Endodermal cell (in vitro differentiated cells): ENCODE measurements around the gene AGMAT. TPM values are rescaled to one million over a fixed set of nuclear protein-coding genes. Genes with fewer than 3 reads are reported as not detected.
A peak's percentile ranks its signal among the peaks of the same experiment; 100 is the strongest.

Experiments used
- DNase-seq: peaks from one replicate; pipeline ENCODE4 v3.0.0-alpha.2; 2017
- H3K27ac ChIP-seq: 2 replicates; pipeline ENCODE4 v1.5.1; 2013; ENCODE audit warnings: mild to moderate bottlenecking, low read depth, low read length, moderate library complexity
- H3K27me3 ChIP-seq: 2 replicates; pipeline ENCODE4 v1.6.1; 2013; ENCODE audit warnings: mild to moderate bottlenecking, low read length, moderate library complexity; ENCODE audit not compliant: insufficient read depth, control insufficient read depth, poor library complexity, severe bottlenecking
- H3K36me3 ChIP-seq: 2 replicates; pipeline ENCODE4 v1.7.0; 2013; ENCODE audit warnings: mild to moderate bottlenecking, low read length, moderate library complexity; ENCODE audit not compliant: control insufficient read depth, insufficient read depth
- H3K4me1 ChIP-seq: one replicate; pipeline ENCODE4 v1.7.0; 2013; ENCODE audit warnings: low read length; ENCODE audit not compliant: control insufficient read depth, insufficient read depth
- H3K4me3 ChIP-seq: 2 replicates; pipeline ENCODE4 v1.5.1; 2013; ENCODE audit warnings: mild to moderate bottlenecking, low read length, moderate library complexity
- H3K9ac ChIP-seq: 2 replicates; pipeline ENCODE4 v1.6.1; 2013; ENCODE audit warnings: mild to moderate bottlenecking, low read length, moderate library complexity; ENCODE audit not compliant: poor library complexity, severe bottlenecking; ENCODE audit errors: extremely low read depth
- H3K9me3 ChIP-seq: 2 replicates; pipeline ENCODE4 v1.6.1; 2013; ENCODE audit warnings: mild to moderate bottlenecking, low read length, moderate library complexity; ENCODE audit not compliant: control insufficient read depth
- H3K27ac Mint-ChIP-seq: 2 replicates; pipeline ENCODE4 v1.8.0; 2020; ENCODE audit warnings: mixed read lengths
- H3K27me3 Mint-ChIP-seq: 2 replicates; pipeline ENCODE4 v1.8.0; 2021; ENCODE audit warnings: mild to moderate bottlenecking, mixed read lengths; ENCODE audit not compliant: insufficient read depth
- H3K36me3 Mint-ChIP-seq: 2 replicates; pipeline ENCODE4 v1.8.0; 2020; ENCODE audit warnings: low read depth, mixed read lengths
- H3K4me1 Mint-ChIP-seq: 2 replicates; pipeline ENCODE4 v1.8.0; 2020; ENCODE audit warnings: mixed read lengths
- H3K4me3 Mint-ChIP-seq: 2 replicates; pipeline ENCODE4 v1.8.0; 2020; ENCODE audit warnings: mild to moderate bottlenecking, moderate library complexity, mixed read lengths
- H3K9me3 Mint-ChIP-seq: 2 replicates; pipeline ENCODE4 v1.8.0; 2020; ENCODE audit warnings: mild to moderate bottlenecking, mixed read lengths
- CTCF ChIP-seq: fragments of 200-600 bp; sonication (generic); conservative IDR thresholded peaks from 2 replicates; pipeline ENCODE4 v1.5.0; 2021; ENCODE audit warnings: antibody characterized with exemption, mild to moderate bottlenecking
- WGBS, 2 experiments: methylation state at CpG; one replicate each; pipeline versions ENCODE4 v1.1.5 to v1.1.7; 2013; ENCODE audit warnings: missing lambda C conversion rate in 2 of 2, mixed read lengths in 1 of 2; ENCODE audit not compliant: insufficient coverage in 1 of 2, insufficient read length in 1 of 2; 5-methylcytosine and 5-hydroxymethylcytosine counted together
- total RNA-seq, 2 donors: library from RNA; stranded (reverse); fragmentation: NEBNext Ultra II Directional in 1 of 2; extraction: Animal tissue kit (Norgen Biotek cat#: 25700) in 1 of 2; gene quantifications; 2 replicates in 1 of 2; 3 replicates in 1 of 2; pipeline ENCODE4 v1.2.1, GENCODE V29; 2021

Gene AGMAT
- total RNA-seq, 2 donors from 2014 or later: 3.8 to 4.4 TPM

GRCh38 chr1:15523104-15524020 lies 61.5 kb downstream of the AGMAT start:
- Mint-ChIP-seq H3K4me3 (peak overlapping the region; percentile 82), H3K9me3 (no peaks in the 10 kb centered on the region), H3K27ac (peak overlapping the region; percentile 88), H3K36me3 (peaks cover 2% of the 10 kb centered on the region), H3K4me1 (peaks cover 30% of the 10 kb centered on the region), H3K27me3 (no peaks in the 10 kb centered on the region)
- Histone ChIP-seq H3K27me3 (no peaks in the 10 kb centered on the region), H3K27ac (peak overlapping the region; percentile 62), H3K36me3 (no peaks in the 10 kb centered on the region), H3K9ac (peak overlapping the region; percentile 63), H3K4me3 (peak overlapping the region; percentile 89), H3K4me1 (no peaks in the 10 kb centered on the region), H3K9me3 (no peaks in the 10 kb centered on the region)
- peak; percentile 37 for DNase-seq
- no peak for TF ChIP-seq CTCF
- 44% methylated on average over 18 of the region's 18 CpGs for WGBS, 2 experiments

GRCh38 chr1:15522551-15522950 lies 62.3 kb downstream of the AGMAT start:
- Mint-ChIP-seq H3K9me3 (no peaks in the 10 kb centered on the region), H3K36me3 (peaks cover 5% of the 10 kb centered on the region), H3K27me3 (no peaks in the 10 kb centered on the region), H3K27ac (no peak overlapping the region), H3K4me1 (peaks cover 25% of the 10 kb centered on the region), H3K4me3 (peak overlapping the region; percentile 82)
- WGBS, 2 experiments: 91 to 93% methylated on average over 3 to 4 of the region's 4 CpGs
- TF ChIP-seq CTCF: no peak
- Histone ChIP-seq H3K4me1 (no peaks in the 10 kb centered on the region), H3K9me3 (no peaks in the 10 kb centered on the region), H3K36me3 (no peaks in the 10 kb centered on the region), H3K4me3 (no peak overlapping the region), H3K27me3 (no peaks in the 10 kb centered on the region), H3K9ac (no peak overlapping the region), H3K27ac (no peak overlapping the region)
- peak; percentile 20 for DNase-seq

Other genes starting within 250 kb of the AGMAT start
- gene EFHD2, start 175.2 kb downstream of the AGMAT start, total RNA-seq: 10 to 100 TPM; 36.7 to 47.6 TPM
- gene CTRC, start 146.6 kb downstream of the AGMAT start, total RNA-seq: not detected
- not detected for gene CELA2A, start 128.3 kb downstream of the AGMAT start, total RNA-seq
- gene CELA2B, start 108.9 kb downstream of the AGMAT start, total RNA-seq: not detected
- gene CASP9, start 60.8 kb downstream of the AGMAT start, total RNA-seq: 10 to 100 TPM; 15.5 to 16.1 TPM
- 10 to 100 TPM; 23.1 to 31.6 TPM for gene DNAJC16, start 58.2 kb downstream of the AGMAT start, total RNA-seq
- gene DDI2, start 32.4 kb upstream of the AGMAT start, total RNA-seq: 10 to 100 TPM; 36.0 to 37.6 TPM
- 10 to 100 TPM; 46.9 to 50.4 TPM for gene PLEKHM2, start 99.3 kb upstream of the AGMAT start, total RNA-seq
- gene SLC25A34, start 151.2 kb upstream of the AGMAT start, total RNA-seq: 1 to 10 TPM; 1.8 to 3.5 TPM
- 1 to 10 TPM in 1 of 2 donors, under 1 TPM in 1; 0.46 to 3.2 TPM for gene TMEM82, start 157.4 kb upstream of the AGMAT start, total RNA-seq
- gene FBLIM1, start 173.7 kb upstream of the AGMAT start, total RNA-seq: 10 to 100 TPM; 58.4 to 60.6 TPM
- 1 to 10 TPM; 1.6 to 3.7 TPM for gene UQCRHL, start 222.6 kb upstream of the AGMAT start, total RNA-seq